Suprapubic skin (tissue), 4 donors: ENCODE results near the gene MGAT2.

Experiments used
- CTCF ChIP-seq, 2 donors: fragments of 200-600 bp in 1 of 2; fragments of 450-650 bp in 1 of 2; sonication (generic) in 1 of 2; IDR thresholded peaks; one replicate each; pipeline ENCODE4 v1.5.1; 2016 to 2019; ENCODE audit warnings: antibody characterized with exemption in 2 of 2, mild to moderate bottlenecking in 1 of 2, moderate library complexity in 1 of 2
- POLR2A ChIP-seq, 2 donors: fragments of 450-650 bp; IDR thresholded peaks; one replicate each; pipeline ENCODE4 v1.6.1; 2017; ENCODE audit warnings: antibody characterized with exemption in 2 of 2, mild to moderate bottlenecking in 2 of 2, moderate library complexity in 2 of 2
- POLR2AphosphoS5 ChIP-seq, 3 donors: sonication (generic); formaldehyde crosslinking; IDR thresholded peaks; one replicate each; pipeline ENCODE4 v1.6.1; 2017; ENCODE audit warnings: antibody characterized with exemption in 3 of 3

- TF ChIP-seq POLR2A (IDR thresholded peaks at IDR 0.05) (no peak), CTCF (IDR thresholded peaks at IDR 0.05) (no peak), POLR2AphosphoS5 (IDR thresholded peaks at IDR 0.05) (no peak)
Observed at GRCh38 chr14:49654511-49654910, 33.9 kb downstream of the MGAT2 start.
